ENCODE data around the gene TP53I13. TPM values are rescaled to one million over a fixed set of nuclear protein-coding genes. Genes with fewer than 3 reads are reported as not detected.

The TP53I13 gene
- total and polyA plus RNA-seq, 2 of the 13 experiments (the other 11 are each of a cell fraction or from before 2014, with no cell fraction given): 16.9 to 25.7 TPM

DNA sequence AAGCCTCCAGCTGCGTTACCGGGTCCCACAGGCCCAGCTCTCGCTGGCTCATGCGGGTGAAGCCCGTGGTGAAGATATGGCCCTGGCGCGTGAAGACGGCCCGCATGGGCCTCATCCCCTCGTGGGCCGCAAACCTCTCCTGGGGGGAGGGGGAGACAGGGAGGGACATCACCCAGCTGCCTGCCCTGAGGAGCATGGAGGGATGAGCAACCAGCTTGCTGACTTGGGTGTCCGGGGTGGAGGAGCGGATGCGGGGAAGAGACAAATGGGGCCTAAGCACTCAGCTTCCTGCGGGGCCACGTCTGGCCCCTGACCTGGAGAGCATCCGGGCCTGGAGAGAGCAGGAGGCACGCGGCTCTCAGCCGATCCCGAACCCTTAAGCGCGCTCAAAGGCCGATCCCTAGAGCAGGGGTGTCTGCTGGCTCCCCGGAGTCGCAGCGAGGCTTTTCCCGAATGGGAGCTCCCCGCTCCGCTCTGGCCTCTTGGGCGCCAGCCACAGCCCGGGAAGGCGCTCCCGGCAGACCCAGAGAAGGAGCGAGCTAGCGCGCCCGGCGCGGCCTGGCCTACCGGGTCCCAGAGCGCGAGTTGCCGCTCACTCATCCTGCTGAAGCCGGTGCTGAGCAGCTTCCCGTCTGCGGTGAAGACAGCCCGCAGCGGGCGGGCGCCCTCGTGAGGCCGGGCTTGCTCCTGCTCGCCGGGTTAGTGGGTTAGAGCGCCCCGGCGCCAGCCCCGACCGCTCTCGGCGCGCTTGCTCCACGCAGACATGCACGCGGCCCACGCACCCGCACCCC is 49.2 kb downstream of the TP53I13 start (continued):
- TF ChIP-seq, protein P1, sequence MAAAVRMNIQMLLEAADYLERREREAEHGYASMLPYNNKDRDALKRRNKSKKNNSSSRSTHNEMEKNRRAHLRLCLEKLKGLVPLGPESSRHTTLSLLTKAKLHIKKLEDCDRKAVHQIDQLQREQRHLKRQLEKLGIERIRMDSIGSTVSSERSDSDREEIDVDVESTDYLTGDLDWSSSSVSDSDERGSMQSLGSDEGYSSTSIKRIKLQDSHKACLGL (CRISPR knock-in tag; IDR thresholded peaks at IDR 0.05): 0 out of 2 replicates have a peak, but pooled peaks have one; percentile 21
- TF ChIP-seq ZFP62 (CRISPR knock-in tag; IDR thresholded peaks at IDR 0.05): no peak
- no peak for TF ChIP-seq MBNL3 (CRISPR knock-in tag; conservative IDR thresholded peaks at IDR 0.05)
- peak; percentile 22; the same call in 1 of the 2 replicates for TF ChIP-seq MED13 (CRISPR knock-in tag; IDR thresholded peaks at IDR 0.05)
- TF ChIP-seq GTF3A (CRISPR knock-in tag; conservative IDR thresholded peaks at IDR 0.05): no peak
- no peak for TF ChIP-seq RNF219 (CRISPR knock-in tag; IDR thresholded peaks at IDR 0.05)
- TF ChIP-seq ZNF580 (CRISPR knock-in tag; IDR thresholded peaks at IDR 0.05; ENCODE audit: borderline replicate concordance, low read depth): no peak
- no peak for TF ChIP-seq MLLT10 (CRISPR knock-in tag; IDR thresholded peaks at IDR 0.05)
- no peak for TF ChIP-seq ZNF577 (CRISPR knock-in tag; IDR thresholded peaks at IDR 0.05; ENCODE audit: borderline replicate concordance, low read depth)
- TF ChIP-seq, protein P2, sequence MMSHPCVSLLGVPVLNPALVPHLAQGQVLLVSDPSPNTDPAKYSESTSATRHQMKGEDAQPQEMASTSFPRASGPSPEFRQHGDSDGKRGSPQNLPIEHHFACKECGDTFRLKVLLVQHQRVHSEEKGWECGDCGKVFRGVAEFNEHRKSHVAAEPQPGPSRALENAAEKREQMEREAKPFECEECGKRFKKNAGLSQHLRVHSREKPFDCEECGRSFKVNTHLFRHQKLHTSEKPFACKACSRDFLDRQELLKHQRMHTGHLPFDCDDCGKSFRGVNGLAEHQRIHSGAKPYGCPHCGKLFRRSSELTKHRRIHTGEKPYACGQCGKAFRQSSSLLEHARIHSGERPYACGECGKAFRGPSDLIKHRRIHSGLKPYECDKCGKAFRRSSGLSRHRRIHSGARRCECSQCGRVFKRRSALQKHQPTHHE (CRISPR knock-in tag; IDR thresholded peaks at IDR 0.05; ENCODE audit: borderline replicate concordance): 0 out of 2 replicates have a peak, but pooled peaks have one; percentile 8
- 0 out of 2 replicates have a peak, but pooled peaks have one; percentile 39 for TF ChIP-seq ZNF160 (CRISPR knock-in tag; IDR thresholded peaks at IDR 0.05)
- TF ChIP-seq KLF12 (CRISPR knock-in tag; IDR thresholded peaks at IDR 0.05; ENCODE audit: borderline replicate concordance): peak; percentile 61; the same call in 1 of the 2 replicates
- TF ChIP-seq ZFX (CRISPR knock-in tag; IDR thresholded peaks at IDR 0.05; ENCODE audit: low read depth): peak; percentile 73
- TF ChIP-seq ZKSCAN8 (CRISPR knock-in tag; IDR thresholded peaks at IDR 0.05; ENCODE audit: borderline replicate concordance): no peak
- TF ChIP-seq ZNF687 (CRISPR knock-in tag; IDR thresholded peaks at IDR 0.05): peak; percentile 85
- TF ChIP-seq JDP2 (CRISPR knock-in tag; IDR thresholded peaks at IDR 0.05; ENCODE audit: borderline replicate concordance): no peak
- no peak for TF ChIP-seq ZNF350 (CRISPR knock-in tag; IDR thresholded peaks at IDR 0.05; ENCODE audit: borderline replicate concordance, low read depth)

Measured in HepG2 (cell line).